AG09319 (cell line): ENCODE data around the gene OLFML1.

ENCODE experiments used
- DNase-seq: peaks from one replicate; pipeline ENCODE4 v3.0.0-alpha.2; 2010; ENCODE audit warnings: low read depth; ENCODE audit errors: extremely low read depth
- TF ChIP-seq, protein P1 (sequence below): IDR thresholded peaks from 2 replicates; pipeline ENCODE4 v1.5.1; 2011; ENCODE audit warnings: low read depth, mild to moderate bottlenecking, inconsistent platforms, low read length, moderate library complexity

The OLFML1 gene

DNA sequence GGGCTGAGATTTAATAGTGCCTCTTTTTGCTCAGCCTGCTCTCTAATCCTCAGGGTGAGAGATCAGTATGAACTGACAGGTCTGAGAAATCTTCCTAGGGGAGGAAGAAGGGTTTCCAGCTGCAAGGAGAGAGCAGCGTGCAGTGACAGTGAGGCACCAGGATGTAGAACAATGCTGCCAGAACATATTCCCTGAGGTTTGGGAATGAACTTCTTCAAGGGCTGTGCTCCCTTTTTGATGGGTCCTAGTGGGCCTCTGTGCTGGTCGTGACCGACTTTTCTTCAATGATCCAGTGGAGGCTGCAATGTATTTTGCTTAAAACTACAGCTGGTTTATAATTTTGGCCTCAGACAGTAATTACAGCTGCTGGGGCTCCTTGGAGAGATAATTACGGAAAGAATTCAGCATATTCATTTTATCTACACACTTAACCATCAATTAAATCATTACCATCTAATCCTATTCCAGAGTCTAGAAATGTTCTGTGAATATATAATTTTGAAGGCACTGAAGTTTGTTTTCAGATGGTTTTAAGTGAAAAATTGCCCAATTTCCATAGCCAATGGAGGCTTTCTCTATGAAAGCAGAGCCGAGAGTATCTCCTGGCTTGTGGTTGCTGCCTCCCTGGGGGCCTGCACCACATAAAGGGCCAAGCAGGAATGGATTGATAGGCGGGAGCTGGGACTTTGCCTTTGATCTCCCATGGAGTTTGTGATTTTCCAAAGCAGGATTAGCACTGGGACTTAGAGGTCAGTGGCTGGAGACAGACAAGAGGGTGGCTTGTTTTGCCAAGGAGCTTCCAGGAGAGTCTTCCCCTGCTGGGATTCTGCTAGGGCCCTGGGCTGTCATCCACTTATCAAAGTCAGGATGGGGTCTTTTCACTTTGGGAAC is 41.0 kb upstream of the OLFML1 start:
- TF ChIP-seq, protein P1, sequence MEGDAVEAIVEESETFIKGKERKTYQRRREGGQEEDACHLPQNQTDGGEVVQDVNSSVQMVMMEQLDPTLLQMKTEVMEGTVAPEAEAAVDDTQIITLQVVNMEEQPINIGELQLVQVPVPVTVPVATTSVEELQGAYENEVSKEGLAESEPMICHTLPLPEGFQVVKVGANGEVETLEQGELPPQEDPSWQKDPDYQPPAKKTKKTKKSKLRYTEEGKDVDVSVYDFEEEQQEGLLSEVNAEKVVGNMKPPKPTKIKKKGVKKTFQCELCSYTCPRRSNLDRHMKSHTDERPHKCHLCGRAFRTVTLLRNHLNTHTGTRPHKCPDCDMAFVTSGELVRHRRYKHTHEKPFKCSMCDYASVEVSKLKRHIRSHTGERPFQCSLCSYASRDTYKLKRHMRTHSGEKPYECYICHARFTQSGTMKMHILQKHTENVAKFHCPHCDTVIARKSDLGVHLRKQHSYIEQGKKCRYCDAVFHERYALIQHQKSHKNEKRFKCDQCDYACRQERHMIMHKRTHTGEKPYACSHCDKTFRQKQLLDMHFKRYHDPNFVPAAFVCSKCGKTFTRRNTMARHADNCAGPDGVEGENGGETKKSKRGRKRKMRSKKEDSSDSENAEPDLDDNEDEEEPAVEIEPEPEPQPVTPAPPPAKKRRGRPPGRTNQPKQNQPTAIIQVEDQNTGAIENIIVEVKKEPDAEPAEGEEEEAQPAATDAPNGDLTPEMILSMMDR: no peak
- no peak for DNase-seq

DNA sequence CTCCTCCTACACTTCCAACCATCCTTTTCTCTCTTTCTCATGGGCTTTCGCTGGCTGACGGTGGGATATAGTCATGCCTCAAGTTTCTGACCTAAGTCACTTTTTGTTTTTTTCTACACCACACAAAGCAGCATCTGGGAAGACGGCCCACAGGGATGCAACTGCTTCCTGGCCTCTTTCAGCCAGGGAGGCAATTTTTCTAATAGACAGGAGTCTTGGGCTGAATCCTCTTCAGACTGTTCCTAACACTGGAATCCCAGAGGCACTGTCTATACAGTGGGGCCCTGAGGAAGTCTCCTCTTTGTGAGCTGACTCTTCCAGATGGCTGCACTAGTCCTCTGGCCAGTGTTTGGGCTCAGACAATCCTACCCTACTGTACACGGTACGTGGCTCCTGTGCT is 39.7 kb upstream of the OLFML1 start:
- TF ChIP-seq, protein P1: no peak
- DNase-seq: no peak

DNA sequence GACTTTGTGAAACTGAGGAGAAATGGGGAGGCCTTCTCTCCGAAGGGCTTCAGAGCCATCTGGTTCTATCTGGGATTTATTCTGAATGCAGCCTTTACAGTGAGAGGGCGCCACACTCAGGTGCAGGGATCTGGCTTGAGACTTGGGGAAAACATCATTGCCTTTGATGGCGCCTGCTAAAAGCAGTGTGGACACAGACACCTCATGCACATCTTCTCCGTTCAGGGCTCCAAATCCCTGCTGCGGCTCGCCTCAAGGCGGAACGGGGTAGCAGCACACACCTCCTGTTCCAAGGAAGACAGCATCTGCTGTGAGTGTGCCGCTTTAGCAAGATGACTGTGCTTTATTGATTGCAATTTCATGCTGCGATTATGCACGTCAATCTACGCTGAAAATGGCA is 37.1 kb upstream of the OLFML1 start:
- TF ChIP-seq, protein P1: no peak
- DNase-seq: no peak

DNA sequence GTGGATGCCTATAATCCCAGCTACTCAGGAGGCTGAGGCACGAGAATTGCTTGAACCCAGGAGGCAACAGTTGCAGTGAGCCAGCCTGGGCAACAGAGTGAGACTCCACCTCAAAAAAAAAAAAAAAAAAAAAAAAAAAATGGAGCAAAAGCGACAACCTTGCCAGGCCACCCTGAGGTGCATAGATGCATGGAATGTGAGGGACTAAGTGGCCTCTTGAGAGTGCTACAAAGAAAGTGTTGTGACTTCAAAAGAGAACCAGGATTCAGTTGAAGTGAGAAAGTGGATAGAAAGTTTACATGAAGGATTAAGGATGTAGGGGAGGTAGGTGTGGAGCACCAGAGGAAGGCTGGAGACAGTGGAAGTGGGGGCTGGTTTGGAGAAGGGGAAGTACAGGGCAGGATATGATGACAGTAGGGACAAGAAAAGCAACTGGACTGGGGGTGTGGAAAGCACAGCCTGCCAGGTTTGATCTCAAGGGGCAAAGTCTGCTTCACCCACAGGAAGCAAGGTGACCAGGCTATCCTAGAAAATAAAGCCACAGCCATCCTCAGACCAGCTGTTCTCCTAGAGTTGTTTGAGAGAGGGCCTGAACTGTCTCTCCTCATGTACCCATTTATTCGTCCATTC is 36.0 kb upstream of the OLFML1 start:
- TF ChIP-seq, protein P1: no peak
- no peak for DNase-seq

DNA sequence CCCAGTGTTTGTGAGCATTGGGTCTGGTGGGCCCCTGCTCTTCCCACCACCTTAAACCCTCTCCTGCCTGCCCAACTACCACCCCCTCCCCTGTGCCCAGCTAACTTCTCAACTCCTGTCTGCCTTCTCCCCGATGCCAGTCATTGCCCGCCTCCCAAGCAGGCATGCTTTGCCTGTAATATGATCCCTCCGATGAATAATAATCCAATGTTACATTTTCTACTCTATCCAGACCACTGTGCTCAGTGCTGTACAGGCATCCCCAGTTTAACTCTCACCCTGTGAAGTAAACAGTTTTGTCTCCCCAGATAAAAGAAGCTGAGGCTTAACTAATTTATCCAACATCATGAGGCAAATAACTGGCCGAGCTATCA is 35.5 kb upstream of the OLFML1 start:
- no peak for DNase-seq
- TF ChIP-seq, protein P1: no peak

DNA sequence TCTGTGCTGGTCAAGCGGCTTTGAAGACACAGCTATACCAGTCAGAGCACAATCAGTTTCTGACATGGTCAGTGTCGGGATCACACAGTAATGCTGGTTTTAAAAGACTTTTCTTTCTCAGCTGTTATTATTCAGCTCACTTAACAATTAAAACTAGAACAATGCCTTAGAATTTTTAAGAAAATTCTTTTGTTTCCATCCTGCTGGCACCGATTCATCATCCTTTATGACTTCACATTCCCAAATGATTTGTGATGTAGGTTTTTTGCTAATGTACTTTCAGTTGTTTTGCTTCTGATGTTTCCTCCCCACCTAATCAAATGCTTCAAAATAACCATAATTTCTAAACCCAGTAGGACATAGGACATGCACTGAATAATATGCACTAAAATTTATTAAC is 34.5 kb upstream of the OLFML1 start:
- DNase-seq: no peak
- TF ChIP-seq, protein P1: no peak

DNA sequence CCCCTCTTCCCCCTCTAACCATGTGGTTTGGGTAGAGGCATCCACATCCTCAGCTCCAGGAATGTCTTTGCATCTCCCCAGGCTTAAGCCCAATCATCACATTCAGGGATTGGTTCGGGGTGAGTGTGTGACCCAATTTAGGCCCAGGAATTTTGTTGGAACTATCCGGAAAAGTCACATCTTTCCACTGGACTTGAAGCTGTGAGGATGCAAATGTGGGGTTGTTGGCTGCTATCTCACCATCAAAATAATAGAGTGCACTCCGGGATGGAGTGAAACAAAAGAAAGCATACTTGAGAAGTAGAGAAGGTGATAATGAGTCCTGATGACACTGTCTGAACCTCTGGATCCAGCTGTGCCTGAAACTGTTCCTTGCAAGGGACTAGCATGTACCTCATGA is 33.8 kb upstream of the OLFML1 start:
- TF ChIP-seq, protein P1: no peak
- DNase-seq: no peak
